Body of pancreas (tissue), 4 donors: ENCODE results near the gene MLH1. TPM values are rescaled to one million over a fixed set of nuclear protein-coding genes. Genes with fewer than 3 reads are reported as not detected.
"Not testable (repeated sequence)": the region's sequence is repeated elsewhere in the genome, so short reads cannot be mapped to it uniquely, and the experiment has no call there.

Experiments used
- ATAC-seq: fragments of 150-250 bp; one replicate; pipeline ENCODE4 v1.9.1; 2016
- DNase-seq, 4 donors: peaks; one replicate each; pipeline ENCODE4 v3.0.0-alpha.2; 2019
- H3K27ac ChIP-seq, 4 donors: fragments of 200-600 bp; sonication (generic); 1 replicate in 3 of 4; 2 replicates in 1 of 4; pipeline versions ENCODE4 v1.5.1 to v1.6.1; 2016 to 2019; ENCODE audit warnings: mild to moderate bottlenecking in 1 of 4, mixed read lengths in 1 of 4, moderate library complexity in 1 of 4
- H3K27me3 ChIP-seq, 2 donors: fragments of 200-600 bp; sonication (generic); one replicate each; pipeline ENCODE4 v1.6.0; 2016; ENCODE audit warnings: mild to moderate bottlenecking in 1 of 2
- H3K36me3 ChIP-seq, 2 donors: fragments of 200-600 bp; sonication (generic); replicated peaks in 1 of 2; 2 replicates each; pipeline ENCODE4 v1.5.1; 2016; ENCODE audit warnings: low read depth in 2 of 2; ENCODE audit not compliant: insufficient read depth in 1 of 2
- H3K4me1 ChIP-seq: fragments of 200-600 bp; sonication (generic); one replicate; pipeline ENCODE4 v1.6.0; 2016
- H3K4me3 ChIP-seq, 2 donors: fragments of 200-600 bp; sonication (generic); 1 replicate in 1 of 2; 2 replicates in 1 of 2; pipeline ENCODE4 v1.5.1; 2016 to 2019
- H3K9me3 ChIP-seq, 3 donors: fragments of 200-600 bp; sonication (generic); 1 replicate in 2 of 3; 2 replicates in 1 of 3; pipeline ENCODE4 v1.5.1; 2016
- POLR2A ChIP-seq, 3 donors: fragments of 450-650 bp; IDR thresholded peaks; one replicate each; pipeline ENCODE4 v1.6.1; 2016; ENCODE audit warnings: antibody characterized with exemption in 3 of 3, mild to moderate bottlenecking in 2 of 3
- WGBS, 2 donors: methylation state at CpG; one replicate each; pipeline ENCODE4 v1.1.5; 2017; 5-methylcytosine and 5-hydroxymethylcytosine counted together
- intact Hi-C: fragments of 100-400 bp; cut with DNase I; formaldehyde crosslinking; loops from one replicate; pipeline ENCODE4 v1.15.1; 2023
- total RNA-seq, 2 donors: library from RNA; depleted of rRNA; stranded (reverse); fragments of >200 nt; gene quantifications; one replicate each; pipeline ENCODE4 v1.1.0, GENCODE V29; 2016
- TF ChIP-seq, protein P1 (sequence below), 7 experiments: fragments of 450-650 bp in 4 of 7; fragments of 200-600 bp in 3 of 7; sonication (generic) in 3 of 7; IDR thresholded peaks; one replicate each; pipeline ENCODE4 v1.5.1; 2016 to 2019; ENCODE audit warnings: antibody characterized with exemption in 7 of 7

MLH1 gene
- total RNA-seq, 2 donors from 2014 or later, result 16.9 to 38.9 TPM

DNA sequence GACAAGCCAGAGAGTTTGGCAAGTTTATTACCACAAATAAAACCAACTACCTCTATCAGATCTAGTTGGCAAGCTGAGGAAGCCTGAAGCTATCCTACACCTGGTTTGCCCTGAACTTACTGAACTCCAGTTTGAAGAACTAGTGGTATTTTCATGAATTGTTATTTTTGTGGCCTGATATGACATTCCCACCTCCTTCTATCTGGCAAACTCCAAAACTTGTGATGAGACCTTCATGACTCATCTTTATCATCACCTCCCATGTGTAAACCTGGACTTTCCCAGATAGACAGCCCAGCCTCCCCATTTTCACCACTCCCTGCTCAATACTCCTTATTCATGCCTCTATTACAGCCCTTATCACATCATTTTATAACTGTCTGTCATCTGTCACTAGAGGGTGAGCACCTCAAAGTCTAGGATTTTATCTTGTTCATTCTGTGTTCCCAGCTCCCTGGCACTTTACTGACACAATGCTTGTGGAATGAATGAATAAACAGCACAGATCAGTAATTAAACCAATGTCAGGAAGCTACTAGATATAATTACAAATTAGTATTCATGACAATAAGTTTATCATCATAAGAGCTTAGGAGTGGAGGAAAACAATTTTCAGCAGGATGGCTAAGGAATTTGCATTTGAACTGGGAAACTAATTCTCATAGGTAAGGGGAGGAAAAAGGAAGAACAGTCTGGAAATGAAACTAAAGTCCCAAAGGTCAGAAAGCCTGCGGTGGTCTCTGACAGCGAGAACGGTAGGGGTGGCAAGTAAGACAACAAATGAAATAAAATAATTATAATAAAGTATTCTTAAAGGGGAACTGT, 35.2 kb upstream of the MLH1 start:
- H3K4me1 ChIP-seq, result no peaks in the 10 kb centered on the region
- H3K27ac ChIP-seq, result no peak overlapping the region
- H3K36me3 ChIP-seq, result no peaks in the 10 kb centered on the region
- 32 to 42% methylated on average over 3 of the region's 3 CpGs for WGBS, 2 donors
- no peak overlapping the region for H3K4me3 ChIP-seq
- H3K9me3 ChIP-seq, result no peaks in the 10 kb centered on the region
- intact Hi-C loops, result loop anchor here (5.0 kb wide), 1 partner anchor 231 kb away; no protein-coding TSS in a partner anchor
- ATAC-seq (no peak), DNase-seq (no peak)
- no peaks in the 10 kb centered on the region for H3K27me3 ChIP-seq
- TF ChIP-seq, protein P1, sequence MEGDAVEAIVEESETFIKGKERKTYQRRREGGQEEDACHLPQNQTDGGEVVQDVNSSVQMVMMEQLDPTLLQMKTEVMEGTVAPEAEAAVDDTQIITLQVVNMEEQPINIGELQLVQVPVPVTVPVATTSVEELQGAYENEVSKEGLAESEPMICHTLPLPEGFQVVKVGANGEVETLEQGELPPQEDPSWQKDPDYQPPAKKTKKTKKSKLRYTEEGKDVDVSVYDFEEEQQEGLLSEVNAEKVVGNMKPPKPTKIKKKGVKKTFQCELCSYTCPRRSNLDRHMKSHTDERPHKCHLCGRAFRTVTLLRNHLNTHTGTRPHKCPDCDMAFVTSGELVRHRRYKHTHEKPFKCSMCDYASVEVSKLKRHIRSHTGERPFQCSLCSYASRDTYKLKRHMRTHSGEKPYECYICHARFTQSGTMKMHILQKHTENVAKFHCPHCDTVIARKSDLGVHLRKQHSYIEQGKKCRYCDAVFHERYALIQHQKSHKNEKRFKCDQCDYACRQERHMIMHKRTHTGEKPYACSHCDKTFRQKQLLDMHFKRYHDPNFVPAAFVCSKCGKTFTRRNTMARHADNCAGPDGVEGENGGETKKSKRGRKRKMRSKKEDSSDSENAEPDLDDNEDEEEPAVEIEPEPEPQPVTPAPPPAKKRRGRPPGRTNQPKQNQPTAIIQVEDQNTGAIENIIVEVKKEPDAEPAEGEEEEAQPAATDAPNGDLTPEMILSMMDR (IDR thresholded peaks at IDR 0.05), result no peak
- no peak for TF ChIP-seq POLR2A (IDR thresholded peaks at IDR 0.05)

DNA sequence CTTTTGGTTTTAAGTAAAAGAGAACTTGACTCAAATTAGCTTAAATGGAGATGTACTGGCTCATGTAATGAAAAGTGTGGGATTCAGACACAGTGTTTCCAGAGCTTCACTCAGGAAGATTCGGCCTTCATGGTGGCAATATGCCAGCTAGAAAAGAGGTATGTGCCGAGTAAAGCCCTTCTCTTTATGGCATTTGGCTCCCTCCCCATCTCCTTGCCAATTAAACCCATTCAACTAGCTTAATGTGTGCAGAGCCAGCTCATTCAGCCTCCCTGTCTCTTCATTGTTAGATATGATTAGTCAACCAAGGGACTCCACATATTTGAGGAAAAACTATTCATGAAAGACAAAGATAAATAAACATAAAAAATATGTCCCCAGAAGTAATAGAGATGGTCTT, 33.5 kb upstream of the MLH1 start:
- Histone ChIP-seq H3K4me1 (no peaks in the 10 kb centered on the region), H3K4me3 (no peak overlapping the region), H3K27me3 (no peaks in the 10 kb centered on the region), H3K36me3 (no peaks in the 10 kb centered on the region), H3K9me3 (no peaks in the 10 kb centered on the region), H3K27ac (no peak overlapping the region)
- ATAC-seq (no peak), DNase-seq (no peak)
- intact Hi-C loops, result loop anchor here (5.0 kb wide), 1 partner anchor 233 kb away; no protein-coding TSS in a partner anchor
- TF ChIP-seq, protein P1 (IDR thresholded peaks at IDR 0.05), result no peak
- no peak for TF ChIP-seq POLR2A (IDR thresholded peaks at IDR 0.05)
- WGBS, 2 donors, result 37 to 42% methylated on average over 2 of the region's 2 CpGs

DNA sequence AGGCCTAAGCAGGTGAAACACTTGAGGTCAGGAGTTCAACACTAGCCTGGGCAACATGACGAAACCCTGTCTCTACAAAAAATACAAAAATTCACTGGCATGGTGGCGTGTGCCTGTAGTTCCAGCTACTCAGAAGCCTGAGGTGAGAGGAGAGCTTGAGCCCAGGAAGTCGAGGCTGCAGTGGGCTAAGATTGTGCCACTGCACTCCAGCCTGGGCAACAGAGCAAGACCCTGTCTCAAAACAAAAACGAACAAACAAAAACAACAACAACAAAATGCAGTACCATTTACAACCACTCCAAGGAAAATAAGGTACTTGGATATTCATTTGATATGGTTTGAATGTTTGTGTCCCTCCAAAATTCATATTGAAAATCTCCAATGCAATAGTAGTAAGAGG, 32.8 kb upstream of the MLH1 start:
- DNase-seq (no peak), ATAC-seq (no peak)
- Histone ChIP-seq H3K27me3 (no peaks in the 10 kb centered on the region), H3K36me3 (no peaks in the 10 kb centered on the region), H3K4me1 (no peaks in the 10 kb centered on the region), H3K27ac (no peak overlapping the region), H3K4me3 (no peak overlapping the region), H3K9me3 (no peaks in the 10 kb centered on the region)
- WGBS, 2 donors, result 74 to 77% methylated on average over 4 of the region's 4 CpGs
- TF ChIP-seq, protein P1 (IDR thresholded peaks at IDR 0.05), result no peak
- no peak for TF ChIP-seq POLR2A (IDR thresholded peaks at IDR 0.05)
- intact Hi-C loops, result no loop called here

DNA sequence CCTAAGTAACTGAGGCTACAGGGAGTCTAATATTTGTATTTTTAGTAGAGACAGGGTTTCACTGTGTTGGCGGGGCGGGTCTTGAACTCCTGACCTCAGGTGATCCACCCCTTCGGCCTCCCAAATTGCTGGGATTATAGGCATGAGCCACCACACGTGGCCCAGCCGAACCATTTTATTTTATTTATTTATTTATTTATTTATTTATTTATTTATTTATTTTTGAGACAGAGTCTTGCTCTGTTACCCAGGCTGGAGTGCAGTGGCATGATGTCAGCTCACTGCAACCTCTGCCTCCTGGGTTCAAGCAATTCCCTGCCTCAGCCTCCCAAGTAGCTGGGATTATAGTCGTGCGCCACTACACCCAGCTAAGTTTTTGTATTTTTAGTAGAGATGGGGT, 30.3 kb upstream of the MLH1 start:
- H3K36me3 ChIP-seq, ATAC-seq, H3K27me3 ChIP-seq, DNase-seq, H3K4me1 ChIP-seq, intact Hi-C loops, H3K4me3 ChIP-seq, H3K27ac ChIP-seq, H3K9me3 ChIP-seq: not testable (repeated sequence)
- 90 to 94% methylated on average over 7 of the region's 7 CpGs for WGBS, 2 donors

DNA sequence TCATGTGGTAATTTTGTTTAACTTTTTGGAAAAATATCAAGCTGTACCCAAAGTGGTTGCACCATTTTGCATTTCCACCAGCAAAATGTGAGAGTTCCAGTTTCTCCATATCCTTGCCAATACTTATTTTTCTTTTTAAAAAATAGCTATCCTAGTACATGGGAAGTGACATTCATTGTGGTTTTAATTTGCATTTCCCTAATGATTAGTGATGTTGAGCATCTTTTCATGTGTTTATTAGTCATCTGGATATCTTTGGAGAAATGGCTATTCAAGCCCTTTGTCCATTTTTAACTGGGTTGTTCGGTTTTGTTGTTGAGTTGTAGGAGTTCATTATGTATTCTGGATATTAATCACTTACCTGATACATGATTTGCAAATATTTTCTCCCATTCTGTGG, 29.0 kb upstream of the MLH1 start:
- TF ChIP-seq, protein P1 (IDR thresholded peaks at IDR 0.05), result no peak
- TF ChIP-seq POLR2A (IDR thresholded peaks at IDR 0.05), result no peak
- Histone ChIP-seq H3K36me3 (no peaks in the 10 kb centered on the region), H3K27ac (no peak overlapping the region), H3K4me1 (no peaks in the 10 kb centered on the region), H3K9me3 (no peaks in the 10 kb centered on the region), H3K4me3 (no peak overlapping the region), H3K27me3 (no peaks in the 10 kb centered on the region)
- DNase-seq, result no peak
- no peak for ATAC-seq
- whole genome bisulfite sequencing, 2 donors, result 74 to 95% methylated on average over 1 of the region's 1 CpG
- intact Hi-C loops, result no loop called here
